HepG2 (cell line): ENCODE results near the gene NES. TPM values are rescaled to one million over a fixed set of nuclear protein-coding genes. Genes with fewer than 3 reads are reported as not detected.

Experiments
- BRCA1 ChIP-seq: sonication (generic); formaldehyde crosslinking; IDR thresholded peaks from 2 replicates; pipeline ENCODE4 v1.4.0; 2020; ENCODE audit warnings: missing genetic modification reagents
- CCDC6 ChIP-seq: sonication (generic); formaldehyde crosslinking; IDR thresholded peaks from 2 replicates; pipeline ENCODE4 v1.8.1; 2022; ENCODE audit warnings: mild to moderate bottlenecking, missing genetic modification reagents, moderate library complexity
- EED ChIP-seq: sonication (generic); formaldehyde crosslinking; IDR thresholded peaks from 2 replicates; pipeline ENCODE4 v1.5.0; 2020; ENCODE audit warnings: mild to moderate bottlenecking, missing genetic modification reagents
- ELF4 ChIP-seq: sonication (generic); formaldehyde crosslinking; IDR thresholded peaks from 2 replicates; pipeline ENCODE4 v1.5.0; 2020; ENCODE audit warnings: missing genetic modification reagents, mild to moderate bottlenecking, moderate library complexity, borderline replicate concordance
- MAF1 ChIP-seq: sonication (generic); formaldehyde crosslinking; IDR thresholded peaks from 2 replicates; pipeline ENCODE4 v1.5.0; 2020; ENCODE audit warnings: missing genetic modification reagents, borderline replicate concordance
- NCOA1 ChIP-seq: sonication (generic); formaldehyde crosslinking; IDR thresholded peaks from 2 replicates; pipeline ENCODE4 v1.9.0; 2021; ENCODE audit warnings: missing genetic modification reagents
- POLR2G ChIP-seq: fragments of 200-400 bp; formaldehyde crosslinking; IDR thresholded peaks from 2 replicates; pipeline ENCODE4 v1.6.1; 2018; ENCODE audit warnings: mild to moderate bottlenecking, low read depth, low read length, moderate library complexity
- PRMT3 ChIP-seq: sonication (generic); formaldehyde crosslinking; IDR thresholded peaks from 2 replicates; pipeline ENCODE4 v1.8.1; 2022; ENCODE audit warnings: low read depth, mild to moderate bottlenecking, moderate library complexity, missing genetic modification reagents, borderline replicate concordance
- SATB2 ChIP-seq: sonication (generic); formaldehyde crosslinking; IDR thresholded peaks from 2 replicates; pipeline ENCODE4 v1.5.0; 2020; ENCODE audit warnings: missing genetic modification reagents
- TBX2 ChIP-seq: sonication (generic); formaldehyde crosslinking; IDR thresholded peaks from 2 replicates; pipeline ENCODE4 v1.5.0; 2020; ENCODE audit warnings: missing genetic modification reagents, mild to moderate bottlenecking, borderline replicate concordance
- ZNF263 ChIP-seq: sonication (generic); formaldehyde crosslinking; IDR thresholded peaks from 2 replicates; pipeline ENCODE4 v1.4.0; 2020; ENCODE audit warnings: missing genetic modification reagents
- ZNF326 ChIP-seq: sonication (generic); formaldehyde crosslinking; IDR thresholded peaks from 2 replicates; pipeline ENCODE4 v1.4.0; 2020; ENCODE audit warnings: missing genetic modification reagents, borderline replicate concordance
- ZNF75D ChIP-seq: sonication (generic); formaldehyde crosslinking; IDR thresholded peaks from 2 replicates; pipeline ENCODE4 v1.8.1; 2023; ENCODE audit warnings: missing genetic modification reagents, mild to moderate bottlenecking, borderline replicate concordance
- polyA plus RNA-seq, 8 experiments: library from polyadenylated mRNA; depleted of rRNA in 3 of 8; stranded (reverse) in 7 of 8; unstranded in 1 of 8; fragments of >200 nt; fragmentation: Illumina TruSeq in 4 of 8; extraction: Trizol in 4 of 8; gene quantifications; 2 replicates each; pipeline versions ENCODE4 v1.2.1 to v1.2.3, GENCODE V29; 2011 to 2016; ENCODE audit warnings: low read depth in 4 of 8, missing spikeins in 1 of 8, mixed read lengths in 1 of 8; ENCODE audit not compliant: insufficient read depth in 1 of 8
- total RNA-seq, 5 experiments: library from RNA; depleted of rRNA; stranded (reverse); fragments of >200 nt; fragmentation: Illumina TruSeq; extraction: Trizol; gene quantifications; 2 replicates each; pipeline ENCODE4 v1.2.3, GENCODE V29; 2016; ENCODE audit warnings: low read depth in 1 of 5
- TF ChIP-seq, protein P1 (sequence below): sonication (generic); formaldehyde crosslinking; IDR thresholded peaks from 2 replicates; pipeline ENCODE4 v1.4.0; 2020; ENCODE audit warnings: missing genetic modification reagents, mild to moderate bottlenecking, borderline replicate concordance
- TF ChIP-seq, protein P2 (sequence below): sonication (generic); formaldehyde crosslinking; IDR thresholded peaks from 2 replicates; pipeline ENCODE4 v1.5.0; 2020; ENCODE audit warnings: mild to moderate bottlenecking, missing genetic modification reagents

Gene NES
- total and polyA plus RNA-seq, 2 of the 13 experiments (the other 11 are each of a cell fraction or from before 2014, with no cell fraction given): 1.7 to 16.6 TPM

DNA sequence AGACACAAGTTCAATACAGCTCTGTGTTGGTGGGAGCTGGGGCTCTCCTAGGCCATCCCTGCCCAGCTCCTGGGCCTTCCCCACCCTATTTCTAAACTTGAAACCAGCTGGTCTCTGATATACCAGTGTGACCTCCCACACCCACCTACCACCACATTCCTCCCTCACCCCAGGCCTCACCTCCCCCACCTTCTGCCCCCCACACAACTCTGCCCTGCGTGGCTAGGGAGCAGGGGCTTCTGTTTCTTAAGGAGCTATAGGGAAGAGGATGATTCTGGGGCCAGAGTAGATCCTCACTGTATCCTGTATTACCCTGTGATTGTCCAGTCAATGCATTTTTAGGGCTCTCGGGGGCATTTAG, 16.5 kb downstream of the NES start (continued):
- TF ChIP-seq, protein P1, sequence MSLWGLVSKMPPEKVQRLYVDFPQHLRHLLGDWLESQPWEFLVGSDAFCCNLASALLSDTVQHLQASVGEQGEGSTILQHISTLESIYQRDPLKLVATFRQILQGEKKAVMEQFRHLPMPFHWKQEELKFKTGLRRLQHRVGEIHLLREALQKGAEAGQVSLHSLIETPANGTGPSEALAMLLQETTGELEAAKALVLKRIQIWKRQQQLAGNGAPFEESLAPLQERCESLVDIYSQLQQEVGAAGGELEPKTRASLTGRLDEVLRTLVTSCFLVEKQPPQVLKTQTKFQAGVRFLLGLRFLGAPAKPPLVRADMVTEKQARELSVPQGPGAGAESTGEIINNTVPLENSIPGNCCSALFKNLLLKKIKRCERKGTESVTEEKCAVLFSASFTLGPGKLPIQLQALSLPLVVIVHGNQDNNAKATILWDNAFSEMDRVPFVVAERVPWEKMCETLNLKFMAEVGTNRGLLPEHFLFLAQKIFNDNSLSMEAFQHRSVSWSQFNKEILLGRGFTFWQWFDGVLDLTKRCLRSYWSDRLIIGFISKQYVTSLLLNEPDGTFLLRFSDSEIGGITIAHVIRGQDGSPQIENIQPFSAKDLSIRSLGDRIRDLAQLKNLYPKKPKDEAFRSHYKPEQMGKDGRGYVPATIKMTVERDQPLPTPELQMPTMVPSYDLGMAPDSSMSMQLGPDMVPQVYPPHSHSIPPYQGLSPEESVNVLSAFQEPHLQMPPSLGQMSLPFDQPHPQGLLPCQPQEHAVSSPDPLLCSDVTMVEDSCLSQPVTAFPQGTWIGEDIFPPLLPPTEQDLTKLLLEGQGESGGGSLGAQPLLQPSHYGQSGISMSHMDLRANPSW: peak; percentile 9; the same call in 1 of the 2 replicates
- 0 out of 2 replicates have a peak, but pooled peaks have one; percentile 8 for TF ChIP-seq SATB2 (CRISPR knock-in tag)
- TF ChIP-seq BRCA1 (CRISPR knock-in tag): no peak
- TF ChIP-seq, protein P2, sequence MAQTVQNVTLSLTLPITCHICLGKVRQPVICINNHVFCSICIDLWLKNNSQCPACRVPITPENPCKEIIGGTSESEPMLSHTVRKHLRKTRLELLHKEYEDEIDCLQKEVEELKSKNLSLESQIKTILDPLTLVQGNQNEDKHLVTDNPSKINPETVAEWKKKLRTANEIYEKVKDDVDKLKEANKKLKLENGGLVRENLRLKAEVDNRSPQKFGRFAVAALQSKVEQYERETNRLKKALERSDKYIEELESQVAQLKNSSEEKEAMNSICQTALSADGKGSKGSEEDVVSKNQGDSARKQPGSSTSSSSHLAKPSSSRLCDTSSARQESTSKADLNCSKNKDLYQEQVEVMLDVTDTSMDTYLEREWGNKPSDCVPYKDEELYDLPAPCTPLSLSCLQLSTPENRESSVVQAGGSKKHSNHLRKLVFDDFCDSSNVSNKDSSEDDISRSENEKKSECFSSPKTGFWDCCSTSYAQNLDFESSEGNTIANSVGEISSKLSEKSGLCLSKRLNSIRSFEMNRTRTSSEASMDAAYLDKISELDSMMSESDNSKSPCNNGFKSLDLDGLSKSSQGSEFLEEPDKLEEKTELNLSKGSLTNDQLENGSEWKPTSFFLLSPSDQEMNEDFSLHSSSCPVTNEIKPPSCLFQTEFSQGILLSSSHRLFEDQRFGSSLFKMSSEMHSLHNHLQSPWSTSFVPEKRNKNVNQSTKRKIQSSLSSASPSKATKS (CRISPR knock-in tag): 0 out of 2 replicates have a peak, but pooled peaks have one; percentile 37
- TF ChIP-seq ZNF75D (CRISPR knock-in tag): 0 out of 2 replicates have a peak, but pooled peaks have one; percentile 1
- TF ChIP-seq EED: peak; percentile 6; the same call in 1 of the 2 replicates
- no peak for TF ChIP-seq ZNF263 (CRISPR knock-in tag)
- TF ChIP-seq TBX2 (CRISPR knock-in tag): no peak
- peak; percentile 11; the same call in 1 of the 2 replicates for TF ChIP-seq POLR2G
- TF ChIP-seq MAF1 (CRISPR knock-in tag): 0 out of 2 replicates have a peak, but pooled peaks have one; percentile 3
- TF ChIP-seq NCOA1: 0 out of 2 replicates have a peak, but pooled peaks have one; percentile 74
- TF ChIP-seq ZNF326 (CRISPR knock-in tag): no peak
- 0 out of 2 replicates have a peak, but pooled peaks have one; percentile 9 for TF ChIP-seq PRMT3 (CRISPR knock-in tag)
- TF ChIP-seq ELF4 (CRISPR knock-in tag): 0 out of 2 replicates have a peak, but pooled peaks have one; percentile 44
- TF ChIP-seq CCDC6 (CRISPR knock-in tag): peak; percentile 5; the same call in 1 of the 2 replicates
